Transverse colon (tissue), 4 donors: Measurements from ENCODE around the gene FIS1.
"Not testable (repeated sequence)": the region's sequence is repeated elsewhere in the genome, so short reads cannot be mapped to it uniquely, and the experiment has no call there.

ENCODE experiments used
- EP300 ChIP-seq: sonication (generic); formaldehyde crosslinking; IDR thresholded peaks from one replicate; pipeline ENCODE4 v1.6.1; 2017; ENCODE audit warnings: antibody characterized with exemption, low read depth
- POLR2AphosphoS5 ChIP-seq, 3 donors: sonication (generic); formaldehyde crosslinking; IDR thresholded peaks; one replicate each; pipeline ENCODE4 v1.6.1; 2016; ENCODE audit warnings: antibody characterized with exemption in 3 of 3
- TF ChIP-seq, protein P1 (sequence below), 5 experiments: fragments of 200-600 bp in 3 of 5; fragments of 450-650 bp in 2 of 5; sonication (generic) in 3 of 5; IDR thresholded peaks; 1 replicate in 2 of 5; 2 replicates in 3 of 5; pipeline ENCODE4 v1.5.1; 2016 to 2017; ENCODE audit warnings: antibody characterized with exemption in 5 of 5, inconsistent platforms in 3 of 5, mild to moderate bottlenecking in 2 of 5, moderate library complexity in 1 of 5

DNA sequence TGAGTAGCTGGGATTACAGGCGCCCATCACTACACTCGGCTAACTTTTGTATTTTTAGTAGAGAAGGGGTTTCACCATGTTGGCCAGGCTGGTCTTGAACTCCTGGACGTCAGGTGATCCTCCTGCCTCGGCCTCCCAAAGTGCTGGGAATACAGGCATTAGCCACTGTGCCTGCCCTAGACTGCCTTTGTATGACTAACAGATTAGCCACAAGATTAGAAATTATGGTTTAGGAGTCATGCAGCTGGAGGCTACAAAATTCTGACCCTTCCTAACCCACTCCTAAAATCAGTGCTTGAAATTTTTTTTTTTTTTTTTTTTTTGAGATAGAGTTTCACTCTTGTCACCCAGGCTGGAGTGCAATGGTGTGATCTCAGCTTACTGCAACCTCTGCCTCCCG, 47.7 kb upstream of the FIS1 start:
- TF ChIP-seq POLR2AphosphoS5 (IDR thresholded peaks at IDR 0.05); EP300: not testable (repeated sequence)
- TF ChIP-seq, protein P1, sequence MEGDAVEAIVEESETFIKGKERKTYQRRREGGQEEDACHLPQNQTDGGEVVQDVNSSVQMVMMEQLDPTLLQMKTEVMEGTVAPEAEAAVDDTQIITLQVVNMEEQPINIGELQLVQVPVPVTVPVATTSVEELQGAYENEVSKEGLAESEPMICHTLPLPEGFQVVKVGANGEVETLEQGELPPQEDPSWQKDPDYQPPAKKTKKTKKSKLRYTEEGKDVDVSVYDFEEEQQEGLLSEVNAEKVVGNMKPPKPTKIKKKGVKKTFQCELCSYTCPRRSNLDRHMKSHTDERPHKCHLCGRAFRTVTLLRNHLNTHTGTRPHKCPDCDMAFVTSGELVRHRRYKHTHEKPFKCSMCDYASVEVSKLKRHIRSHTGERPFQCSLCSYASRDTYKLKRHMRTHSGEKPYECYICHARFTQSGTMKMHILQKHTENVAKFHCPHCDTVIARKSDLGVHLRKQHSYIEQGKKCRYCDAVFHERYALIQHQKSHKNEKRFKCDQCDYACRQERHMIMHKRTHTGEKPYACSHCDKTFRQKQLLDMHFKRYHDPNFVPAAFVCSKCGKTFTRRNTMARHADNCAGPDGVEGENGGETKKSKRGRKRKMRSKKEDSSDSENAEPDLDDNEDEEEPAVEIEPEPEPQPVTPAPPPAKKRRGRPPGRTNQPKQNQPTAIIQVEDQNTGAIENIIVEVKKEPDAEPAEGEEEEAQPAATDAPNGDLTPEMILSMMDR (IDR thresholded peaks at IDR 0.05) = not testable (repeated sequence)
